GM19328 (cell line): ENCODE data around the gene ERP44.
"Not testable (repeated sequence)": the region's sequence is repeated elsewhere in the genome, so short reads cannot be mapped to it uniquely, and the experiment has no call there.

Source experiments
- ATAC-seq: cut with Tn5 transposase; IDR thresholded peaks from one replicate; pipeline ENCODE4 v1.9.1; 2021; ENCODE audit warnings: mild to moderate bottlenecking, moderate library complexity; ENCODE audit not compliant: unreplicated experiment

Gene ERP44

DNA sequence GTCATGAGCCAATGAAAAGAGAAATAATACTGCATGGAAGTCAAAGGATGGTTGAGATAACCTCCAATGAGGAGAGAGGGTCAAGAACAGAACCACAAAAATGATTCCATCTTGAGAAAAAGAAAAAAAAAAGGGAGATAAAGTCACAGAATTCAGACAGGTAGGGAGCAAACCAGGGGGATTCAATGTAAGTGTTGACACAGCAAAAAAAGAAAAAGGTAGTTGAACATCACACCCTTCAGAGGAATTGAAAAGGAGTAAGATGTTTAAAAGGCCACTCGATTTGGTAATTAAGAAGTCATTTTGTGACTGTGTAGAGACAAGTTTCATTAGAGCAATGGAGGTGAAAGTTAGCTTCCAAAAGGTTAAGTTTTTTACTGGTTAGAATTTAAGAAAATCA lies 79.3 kb downstream of the ERP44 start:
- ATAC-seq: no peak

DNA sequence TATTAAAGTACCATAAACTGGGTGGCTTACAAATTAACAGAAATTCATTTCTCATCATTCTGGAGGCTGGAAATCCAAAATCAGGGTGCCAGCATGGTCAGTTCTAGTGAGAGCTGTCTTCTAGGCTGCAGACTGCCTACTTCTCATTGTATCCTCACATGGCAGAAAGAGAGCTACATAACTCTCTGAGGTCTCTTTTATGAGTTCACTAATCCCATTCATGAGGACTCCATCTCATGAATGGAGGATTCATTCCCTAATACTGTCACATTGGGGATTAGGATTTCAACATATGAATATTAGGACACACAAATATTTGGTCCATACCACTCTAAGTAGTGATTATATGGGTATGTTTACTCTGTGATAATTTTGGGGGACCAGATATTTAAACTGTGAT lies 84.0 kb downstream of the ERP44 start:
- ATAC-seq: no peak

DNA sequence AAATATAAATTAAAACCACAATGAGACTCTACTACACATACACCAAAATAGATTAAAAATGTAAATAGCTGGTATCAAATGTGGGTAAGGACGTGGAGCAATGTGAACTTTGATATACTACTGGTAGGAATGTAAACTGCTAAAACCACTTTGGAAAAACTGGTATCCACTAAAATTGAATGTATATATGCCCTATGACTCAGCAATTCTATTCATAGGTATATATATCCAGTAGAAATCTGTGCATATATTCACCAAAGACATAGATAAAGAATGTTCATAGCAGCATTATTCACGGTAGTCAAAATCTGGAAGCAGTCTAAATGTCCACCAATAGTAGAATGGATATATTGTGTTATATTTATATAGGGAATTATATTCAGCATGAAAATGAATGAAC lies 85.2 kb downstream of the ERP44 start:
- ATAC-seq: no peak

DNA sequence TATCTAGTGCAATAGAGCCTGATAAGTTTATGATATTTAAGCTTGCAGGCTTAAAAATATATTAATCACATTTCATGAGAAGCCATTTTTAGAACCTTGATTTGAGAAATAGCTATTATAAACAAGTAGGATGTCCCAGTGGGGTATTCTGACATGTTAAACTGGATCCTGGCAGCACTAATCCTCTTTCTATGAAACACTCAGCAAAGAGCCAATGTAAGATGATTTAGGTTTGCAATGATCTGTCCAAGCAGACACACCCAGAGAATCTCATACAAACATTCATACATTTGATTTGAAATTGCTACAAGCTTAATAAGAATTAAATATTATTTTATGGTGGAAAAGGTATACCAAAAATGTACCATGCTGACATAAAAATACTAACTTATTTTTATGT lies 86.5 kb downstream of the ERP44 start:
- no peak for ATAC-seq

DNA sequence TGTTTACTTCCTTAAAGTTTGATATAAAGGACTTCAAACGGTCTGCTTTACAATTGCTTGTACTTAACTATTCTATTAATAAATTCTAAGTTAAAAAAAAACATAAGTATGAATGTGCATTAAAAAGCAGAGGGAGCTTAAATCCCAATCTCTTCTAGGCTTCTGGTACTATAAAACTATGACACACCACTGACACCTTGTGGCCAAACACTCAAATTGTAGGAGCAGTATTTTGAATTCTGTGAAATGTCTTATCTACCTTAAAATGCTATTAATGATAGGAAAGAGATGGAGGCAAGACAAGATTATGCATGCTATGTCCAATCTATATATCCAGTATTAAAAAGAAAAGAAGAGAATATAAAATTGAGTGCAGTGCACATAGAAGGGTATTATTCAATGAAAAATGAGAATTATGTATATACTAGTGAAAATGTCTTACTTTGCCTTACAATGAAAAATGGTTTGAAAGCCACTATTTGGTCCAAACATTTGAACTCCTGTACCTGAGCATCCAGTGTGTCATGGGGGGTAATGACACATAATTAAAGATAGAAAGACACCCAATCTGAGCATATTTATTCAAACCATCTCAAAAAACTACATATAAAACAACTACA lies 87.6 kb downstream of the ERP44 start:
- ATAC-seq: no peak

DNA sequence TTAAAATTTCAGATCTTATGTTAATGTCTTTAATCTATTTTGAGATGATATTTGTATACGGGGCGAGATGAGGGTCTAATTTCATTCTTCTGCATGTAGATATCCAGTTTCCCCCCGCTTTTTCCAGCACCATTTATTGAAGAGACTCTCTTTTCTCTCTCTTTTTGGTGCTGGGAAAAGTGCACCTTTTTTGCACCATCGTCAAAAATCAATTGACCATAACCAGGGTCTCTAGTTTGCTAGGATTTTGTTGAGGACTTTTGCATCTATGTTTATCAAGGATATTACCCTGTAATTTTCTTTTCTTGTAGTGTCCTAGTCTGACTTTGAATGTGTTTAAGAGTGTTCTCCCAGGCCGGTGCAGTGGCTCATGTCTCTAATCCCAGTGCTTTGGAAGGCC lies 99.0 kb downstream of the ERP44 start:
- ATAC-seq: no peak

DNA sequence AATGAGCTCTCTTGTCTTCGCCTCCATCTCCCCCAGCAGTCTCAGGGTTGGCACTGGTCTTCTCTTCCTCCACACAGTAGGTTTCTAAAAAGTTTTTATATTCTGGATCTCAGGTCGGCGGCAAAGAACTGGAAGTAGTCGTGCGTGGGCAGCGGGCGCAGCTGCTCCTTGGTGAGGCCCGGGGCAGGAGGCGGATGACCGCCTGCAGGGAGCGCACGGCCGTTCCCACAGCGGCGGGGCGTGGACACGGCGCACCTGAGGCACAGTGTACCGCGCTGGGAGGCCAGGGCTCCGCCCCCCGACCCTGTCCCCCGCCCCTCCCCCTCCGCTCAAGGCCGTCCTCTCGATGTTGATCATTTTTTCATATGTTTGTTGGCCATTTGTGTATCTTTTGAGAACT lies 99.9 kb downstream of the ERP44 start:
- no peak for ATAC-seq

DNA sequence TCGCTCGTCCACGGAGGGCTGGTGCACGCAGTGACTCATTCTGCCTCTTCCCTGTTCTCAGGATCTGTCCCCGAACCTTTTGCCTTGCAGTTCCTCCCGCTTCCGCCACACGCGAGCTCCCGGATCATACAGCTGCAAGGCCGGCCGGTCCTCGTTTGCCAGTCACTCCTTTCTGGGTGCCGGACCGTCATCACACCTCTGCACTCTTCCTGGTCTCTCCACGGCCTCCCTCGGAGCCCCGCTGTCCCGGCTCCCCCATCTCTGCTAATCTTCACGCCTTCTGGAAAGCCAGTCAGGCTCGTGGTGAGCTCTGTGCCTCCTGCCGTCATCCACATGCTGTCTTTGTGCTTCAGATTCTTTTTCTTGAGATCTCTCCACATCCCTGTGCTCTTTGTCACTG lies 100.5 kb downstream of the ERP44 start:
- no peak for ATAC-seq

DNA sequence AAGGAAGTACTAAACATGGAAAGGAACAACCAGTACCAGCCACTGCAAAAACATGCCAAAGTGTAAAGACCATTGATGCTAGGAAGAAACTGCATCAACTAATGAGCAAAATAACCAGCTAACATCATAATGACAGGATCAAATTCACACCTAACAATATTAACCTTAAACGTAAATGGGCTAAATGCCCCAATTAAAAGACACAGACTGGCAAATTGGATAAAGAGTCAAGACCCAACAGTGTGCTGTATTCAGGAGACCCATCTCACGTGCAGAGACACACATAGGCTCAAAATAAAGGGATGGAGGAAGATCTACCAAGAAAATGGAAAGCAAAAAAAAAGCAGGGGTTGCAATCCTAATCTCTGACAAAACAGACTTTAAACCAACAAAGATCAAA lies 108.3 kb downstream of the ERP44 start:
- ATAC-seq: not testable (repeated sequence)

DNA sequence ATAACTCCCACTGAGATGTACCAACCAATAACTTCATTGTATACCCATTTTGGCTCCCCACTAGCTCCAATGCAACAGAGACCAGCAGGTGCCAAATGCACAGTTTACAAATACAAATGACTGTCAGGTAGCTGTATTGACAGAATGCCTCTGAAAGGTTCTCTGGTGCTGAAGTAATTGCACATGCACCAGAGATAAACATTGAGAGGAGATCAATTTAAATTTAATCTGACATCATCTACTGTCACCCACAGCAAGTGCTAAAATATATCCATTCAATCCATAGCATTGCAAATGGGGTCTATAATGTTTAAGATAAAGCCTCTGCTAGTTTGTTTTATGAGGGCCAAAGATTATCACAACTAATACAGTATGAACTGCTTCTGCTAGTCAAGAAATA lies 112.2 kb downstream of the ERP44 start:
- no peak for ATAC-seq

DNA sequence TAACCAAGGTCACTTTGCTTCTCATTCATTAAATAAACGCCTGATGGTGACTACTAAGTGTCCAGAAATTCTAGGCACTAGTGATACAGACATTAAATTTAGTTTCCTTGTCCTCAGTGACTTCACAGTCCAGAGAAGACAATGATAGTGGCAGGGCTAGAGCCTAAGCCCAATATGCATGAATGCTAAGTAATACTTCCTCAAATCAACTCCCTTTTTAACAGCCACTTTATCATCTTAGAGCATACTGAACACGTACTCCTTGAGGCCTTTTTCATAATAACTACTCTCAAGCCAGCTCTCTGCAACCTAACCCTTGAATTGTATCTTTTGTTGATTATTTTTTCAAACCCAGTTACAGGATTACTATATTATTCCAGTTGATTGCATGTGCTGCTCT lies 118.2 kb downstream of the ERP44 start:
- ATAC-seq: no peak

DNA sequence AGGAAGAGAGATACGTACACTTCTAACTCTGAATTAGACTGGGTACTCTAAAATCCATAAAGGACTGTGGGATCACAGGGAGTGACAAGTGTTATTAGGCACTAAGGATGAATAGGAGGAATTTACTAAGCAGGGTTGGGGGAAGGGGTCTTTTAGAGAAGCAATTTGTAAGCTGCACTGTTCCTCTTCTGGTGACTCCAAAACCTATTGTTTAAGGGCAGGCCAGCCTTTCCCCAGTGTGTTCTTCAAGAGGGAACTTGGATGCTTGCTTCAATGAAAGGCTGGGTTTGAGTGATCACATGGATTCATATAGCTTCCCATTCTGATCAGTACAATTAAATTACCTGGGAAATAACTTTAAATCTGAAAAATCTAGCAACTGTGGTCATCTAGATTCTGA lies 120.6 kb downstream of the ERP44 start:
- no peak for ATAC-seq

DNA sequence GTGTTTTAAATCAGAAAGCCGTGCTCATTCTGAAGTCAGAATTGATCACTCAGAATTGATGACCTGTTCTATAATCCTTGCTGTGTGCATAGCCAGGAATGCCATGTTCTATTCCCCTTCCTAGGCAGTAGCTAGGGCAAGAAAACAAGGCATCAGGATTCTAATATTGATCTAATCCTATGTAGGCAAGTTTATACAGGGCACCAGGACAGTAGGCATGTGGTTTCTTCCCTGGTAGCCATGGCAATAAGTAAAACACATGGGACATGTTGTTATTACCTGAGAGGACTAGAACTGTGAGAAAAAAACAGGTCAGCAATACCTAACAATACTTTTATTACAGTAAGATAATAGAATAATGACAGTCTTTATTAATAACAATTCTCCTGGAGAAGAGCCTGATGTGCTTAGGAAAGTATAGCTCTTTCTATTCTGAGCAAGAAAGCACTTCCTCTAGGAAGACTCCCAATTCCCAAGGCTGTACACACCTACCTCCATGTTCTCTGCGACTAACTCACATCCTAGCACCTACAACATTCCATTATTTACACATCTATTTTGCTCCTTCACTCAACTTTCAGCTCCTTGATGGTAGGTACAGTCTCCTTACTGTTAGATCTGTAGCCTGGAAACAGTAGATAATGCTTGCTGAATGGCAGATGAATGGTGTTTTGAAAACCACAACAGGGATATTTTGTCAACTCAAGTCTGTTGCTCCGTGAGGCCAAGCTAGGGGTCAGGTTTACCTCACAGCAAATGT lies 121.6 kb downstream of the ERP44 start:
- ATAC-seq: no peak

DNA sequence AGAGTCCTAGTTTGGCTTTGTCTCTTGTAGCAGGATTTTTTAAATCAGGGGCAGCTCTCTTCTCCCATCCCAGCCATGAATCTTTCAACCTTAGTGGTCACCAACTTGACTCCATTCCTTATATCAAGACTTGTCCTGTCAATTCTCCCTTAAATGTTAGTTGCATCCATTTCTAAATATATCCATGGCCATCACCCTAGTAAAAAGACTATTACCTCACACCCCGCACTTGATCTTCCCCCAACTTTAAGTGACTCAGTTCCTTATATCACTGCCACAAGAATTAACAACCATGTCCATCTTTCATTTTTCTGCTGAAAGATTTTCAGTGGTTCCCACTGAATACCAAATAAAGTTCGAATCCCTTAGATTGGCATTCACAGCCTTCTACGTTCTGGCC lies 125.3 kb downstream of the ERP44 start:
- ATAC-seq: no peak

DNA sequence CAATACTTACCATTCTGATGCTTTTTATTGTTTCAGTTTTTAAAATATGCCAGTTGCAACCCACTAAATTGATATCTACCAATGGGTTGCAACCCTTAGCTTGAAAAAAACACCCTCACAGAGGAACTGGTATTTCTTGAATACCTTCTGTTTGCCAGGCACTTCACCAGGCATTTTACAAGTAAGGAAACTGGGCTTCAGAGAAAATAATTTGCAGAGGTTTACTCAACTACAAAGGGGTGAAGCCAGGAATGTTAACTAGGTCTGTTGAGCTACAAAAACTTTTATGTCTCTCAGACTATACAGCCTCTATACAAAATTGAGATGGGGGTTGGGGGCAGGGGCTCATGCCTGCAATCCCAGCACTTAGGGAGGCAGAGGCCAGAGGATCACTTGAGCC lies 127.4 kb downstream of the ERP44 start:
- ATAC-seq: no peak

DNA sequence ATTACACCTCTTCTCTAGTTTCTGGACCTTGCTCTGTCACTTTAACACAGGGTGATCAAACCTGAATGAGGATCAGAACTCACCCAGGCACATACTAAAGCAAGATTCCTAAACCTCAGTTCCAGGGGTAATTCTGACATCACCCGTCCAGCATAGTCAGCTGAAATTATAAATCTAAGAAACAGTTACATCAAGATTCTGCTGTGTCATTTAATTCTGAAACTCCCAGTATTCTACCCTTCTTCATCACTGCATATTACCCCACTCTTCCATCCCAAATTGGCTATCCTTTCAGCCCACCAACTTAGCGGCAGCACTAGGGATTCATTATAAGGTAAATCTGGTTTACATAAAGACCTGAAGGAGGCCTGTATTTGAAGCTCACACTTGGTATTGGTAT lies 128.3 kb downstream of the ERP44 start:
- no peak for ATAC-seq

DNA sequence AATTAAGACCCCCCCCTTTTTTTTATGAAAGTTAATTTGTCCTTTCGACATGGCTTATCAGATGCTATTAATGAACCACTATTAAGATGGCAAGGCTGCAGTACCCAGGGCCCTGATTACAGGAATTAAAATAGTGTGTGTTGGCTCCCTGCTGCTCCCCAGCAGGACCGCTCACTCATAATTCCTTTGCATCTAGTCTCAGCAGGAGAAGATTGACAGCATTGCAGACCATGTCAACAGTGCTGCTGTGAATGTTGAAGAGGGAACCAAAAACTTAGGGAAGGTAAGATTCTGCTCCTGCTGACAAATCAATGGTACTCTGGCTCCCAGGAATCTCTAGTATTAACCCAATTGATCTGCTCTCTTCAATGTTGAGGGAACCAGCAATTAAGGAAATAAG lies 131.3 kb downstream of the ERP44 start:
- no peak for ATAC-seq

DNA sequence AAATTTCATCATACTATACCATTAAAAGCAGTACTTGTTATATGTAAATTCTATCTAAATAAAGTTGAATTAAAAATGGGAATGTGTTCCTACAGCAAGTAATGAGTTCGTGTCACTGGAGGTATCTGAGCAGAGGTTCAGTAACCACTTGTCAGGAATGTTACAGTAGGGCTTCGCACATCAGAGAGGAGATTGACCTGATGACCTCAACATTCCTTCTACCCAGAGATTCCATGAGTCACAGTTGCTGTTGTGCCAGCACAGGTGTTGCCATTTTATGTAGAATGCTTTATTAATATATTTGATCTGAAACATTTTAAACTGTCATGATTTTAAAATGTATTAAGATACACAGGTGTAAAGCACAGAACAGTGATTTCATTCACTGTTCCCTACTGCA lies 132.1 kb downstream of the ERP44 start:
- ATAC-seq: no peak

DNA sequence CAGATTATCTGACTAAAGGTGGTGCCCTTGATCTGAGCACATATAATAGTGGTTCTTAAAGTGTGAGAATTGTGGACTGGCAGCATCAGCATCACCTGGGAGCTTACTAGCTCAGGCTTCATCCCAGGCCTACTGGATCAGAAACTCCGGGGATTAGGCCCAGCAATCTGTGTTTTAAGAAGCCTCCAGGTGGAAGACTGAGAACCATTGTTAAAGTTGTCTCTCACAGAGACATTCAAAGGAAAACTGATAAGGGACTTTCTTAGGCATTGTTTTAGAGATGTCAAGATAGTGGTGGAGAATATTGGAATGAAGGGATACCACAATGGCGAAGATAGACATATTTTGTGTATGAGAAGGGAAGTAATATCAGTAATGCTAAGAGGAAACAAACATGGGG lies 132.8 kb downstream of the ERP44 start:
- no peak for ATAC-seq

DNA sequence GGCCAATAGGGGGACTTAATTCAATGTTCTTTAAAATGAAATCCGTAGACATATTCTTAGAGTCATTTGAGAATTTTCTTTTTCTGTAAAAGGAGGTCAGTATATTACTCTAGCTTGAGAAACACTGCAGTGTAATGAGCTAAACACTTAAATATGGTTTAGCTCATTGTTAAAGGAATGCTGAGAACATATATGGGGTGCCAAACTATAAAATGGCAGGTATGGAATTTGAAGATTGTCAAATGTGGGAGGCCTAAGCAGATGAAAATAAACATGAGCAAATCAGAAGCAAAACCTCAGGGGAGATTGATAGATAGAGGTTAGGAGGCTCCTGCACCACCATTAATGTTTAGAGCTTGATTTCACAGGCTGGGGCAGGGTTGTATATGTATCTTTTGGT lies 134.5 kb downstream of the ERP44 start:
- ATAC-seq: no peak

DNA sequence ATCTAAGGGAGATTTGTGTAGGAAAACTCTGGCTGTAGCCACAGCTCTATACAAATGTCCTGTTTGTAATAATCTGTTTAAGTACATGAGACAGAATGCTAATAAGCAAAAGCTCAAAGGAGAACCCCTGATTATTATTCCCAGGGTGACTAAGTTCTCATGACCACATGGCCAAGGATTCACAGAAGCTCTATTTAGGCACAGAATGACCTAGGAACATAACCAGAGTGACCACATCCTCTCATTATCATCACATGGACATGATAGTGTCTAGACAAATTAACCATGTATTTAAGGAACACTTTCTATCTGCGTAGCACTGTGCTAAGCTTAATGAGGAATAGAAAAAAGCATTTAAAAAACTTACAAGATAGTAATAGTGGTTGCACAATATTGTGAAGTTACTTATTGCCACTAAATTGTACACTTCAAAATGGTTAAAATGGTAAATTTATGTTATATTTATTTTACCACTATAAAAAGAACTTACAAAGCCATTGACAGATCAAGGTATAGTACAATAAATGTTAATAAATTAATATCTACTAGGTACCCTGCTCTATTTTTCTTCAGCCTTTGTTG lies 136.0 kb downstream of the ERP44 start:
- no peak for ATAC-seq

DNA sequence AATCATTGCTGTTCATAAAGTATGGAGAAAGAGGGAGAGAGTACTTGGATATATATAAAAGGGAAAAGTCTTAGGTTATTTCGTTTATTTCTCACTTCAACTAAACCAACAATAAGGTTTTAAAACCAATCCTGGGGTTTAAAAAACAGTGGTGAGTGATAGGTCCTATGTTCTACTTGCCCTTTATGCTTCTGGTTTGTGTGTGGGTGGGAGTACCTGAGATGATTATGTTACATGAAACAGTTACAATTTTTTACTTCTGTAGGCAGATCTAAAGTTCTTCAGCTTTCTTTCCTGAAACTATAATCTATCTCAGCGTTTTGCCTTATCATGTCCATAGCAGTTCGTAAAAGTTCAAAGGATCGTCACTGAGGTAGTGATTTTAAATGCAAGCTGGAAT lies 143.2 kb downstream of the ERP44 start:
- no peak for ATAC-seq

DNA sequence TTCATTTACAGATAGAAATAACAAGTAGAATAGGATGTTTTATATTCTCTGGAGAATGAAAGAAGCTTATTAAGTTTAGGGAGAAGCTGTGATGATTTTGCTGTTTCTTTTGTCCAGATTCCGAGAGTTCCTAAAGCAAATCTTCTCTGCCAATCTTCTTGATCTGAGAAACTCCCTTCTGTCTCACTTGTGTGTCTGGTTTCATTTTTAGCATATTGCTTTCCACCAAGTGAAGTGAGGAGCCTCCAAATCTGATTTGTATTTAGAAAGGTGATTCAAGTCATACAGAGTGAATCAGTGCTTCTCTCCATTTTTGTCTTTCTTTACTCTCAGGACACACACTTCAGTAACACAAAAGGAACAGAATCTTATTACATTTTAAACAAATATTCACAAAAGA lies 144.0 kb downstream of the ERP44 start:
- no peak for ATAC-seq
